D721Med (cell line): ENCODE results near the gene PTPN1.

ENCODE experiments used
- DNase-seq: peaks from one replicate; pipeline ENCODE4 v3.0.0; 2011; ENCODE audit warnings: low spot score; ENCODE audit not compliant: insufficient read length
- FAIRE-seq: peaks from 2 replicates; lab custom pipeline; 2011; peaks lifted over from hg19 to GRCh38; lab: Jason Lieb, UNC
- TF ChIP-seq, protein P1 (sequence below): IDR thresholded peaks from 2 replicates; pipeline ENCODE4 v1.5.1; 2012; ENCODE audit warnings: mild to moderate bottlenecking, control low read depth; ENCODE audit not compliant: insufficient read depth; ENCODE audit errors: missing control alignments

Gene PTPN1

DNA sequence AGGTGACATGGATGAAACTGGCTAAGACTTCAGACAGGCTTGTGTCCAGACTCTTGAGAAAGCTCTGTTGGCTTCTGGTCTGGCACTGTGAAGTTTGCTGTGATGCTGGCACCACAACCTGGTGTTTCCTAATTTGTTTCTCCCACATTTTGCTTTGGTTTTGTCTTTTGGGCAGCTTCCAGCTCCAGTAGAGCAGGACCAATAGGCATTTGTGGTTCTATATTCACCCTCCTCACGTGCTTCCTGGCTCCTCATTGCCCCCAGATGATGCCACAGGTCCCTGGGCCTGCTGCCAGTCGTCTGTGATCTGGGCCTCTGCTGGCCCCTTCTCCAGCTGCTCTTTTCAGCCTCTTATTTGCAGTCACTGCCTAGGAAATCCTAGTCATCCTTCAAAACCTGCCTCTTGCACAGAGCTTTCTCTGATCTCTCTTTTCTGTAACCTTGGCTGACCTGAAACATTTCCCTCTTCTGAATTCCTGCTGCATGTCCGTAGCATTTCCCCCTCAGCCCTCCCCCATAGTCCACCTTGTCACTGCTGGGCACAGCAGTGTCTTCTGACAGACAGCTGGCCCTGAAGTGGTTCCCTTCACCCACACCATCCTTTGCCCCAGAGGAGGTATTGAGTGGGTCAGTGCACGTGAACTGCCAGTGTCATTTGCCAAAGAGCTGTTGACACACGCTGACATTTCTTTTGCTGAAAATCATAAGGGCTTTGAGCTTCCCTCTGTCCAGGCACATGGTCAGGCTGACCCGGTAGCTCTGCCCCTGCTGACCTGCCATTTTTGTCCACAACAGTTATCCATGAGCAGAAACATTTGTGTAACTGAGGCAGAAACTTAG, 63.0 kb downstream of the PTPN1 start:
- FAIRE-seq (no peak), DNase-seq (no peak)
- TF ChIP-seq, protein P1, sequence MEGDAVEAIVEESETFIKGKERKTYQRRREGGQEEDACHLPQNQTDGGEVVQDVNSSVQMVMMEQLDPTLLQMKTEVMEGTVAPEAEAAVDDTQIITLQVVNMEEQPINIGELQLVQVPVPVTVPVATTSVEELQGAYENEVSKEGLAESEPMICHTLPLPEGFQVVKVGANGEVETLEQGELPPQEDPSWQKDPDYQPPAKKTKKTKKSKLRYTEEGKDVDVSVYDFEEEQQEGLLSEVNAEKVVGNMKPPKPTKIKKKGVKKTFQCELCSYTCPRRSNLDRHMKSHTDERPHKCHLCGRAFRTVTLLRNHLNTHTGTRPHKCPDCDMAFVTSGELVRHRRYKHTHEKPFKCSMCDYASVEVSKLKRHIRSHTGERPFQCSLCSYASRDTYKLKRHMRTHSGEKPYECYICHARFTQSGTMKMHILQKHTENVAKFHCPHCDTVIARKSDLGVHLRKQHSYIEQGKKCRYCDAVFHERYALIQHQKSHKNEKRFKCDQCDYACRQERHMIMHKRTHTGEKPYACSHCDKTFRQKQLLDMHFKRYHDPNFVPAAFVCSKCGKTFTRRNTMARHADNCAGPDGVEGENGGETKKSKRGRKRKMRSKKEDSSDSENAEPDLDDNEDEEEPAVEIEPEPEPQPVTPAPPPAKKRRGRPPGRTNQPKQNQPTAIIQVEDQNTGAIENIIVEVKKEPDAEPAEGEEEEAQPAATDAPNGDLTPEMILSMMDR = no peak

DNA sequence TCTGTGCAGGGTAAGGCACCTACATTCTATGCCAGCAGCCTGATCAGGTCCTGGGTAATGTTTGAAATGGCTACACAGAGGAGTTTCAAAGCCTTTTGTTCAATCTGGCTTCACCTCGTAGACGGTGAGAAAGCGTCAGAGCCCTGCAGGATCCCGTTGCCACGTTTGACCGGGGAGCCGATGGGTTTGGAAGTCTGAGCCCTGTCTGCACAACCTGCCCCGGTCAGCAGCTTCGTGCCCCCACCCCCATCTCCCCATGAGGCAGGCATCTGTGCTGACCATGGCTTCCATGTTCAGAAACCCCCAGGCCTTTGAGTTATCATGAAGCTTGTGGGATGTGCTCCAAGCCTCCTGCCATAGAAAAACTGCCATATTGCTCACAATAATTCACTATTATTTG, 63.9 kb downstream of the PTPN1 start:
- FAIRE-seq = no peak

GRCh38 chr20:50574586-50574985, 64.4 kb downstream of the PTPN1 start:
- no peak for DNase-seq
- no peak for FAIRE-seq
- TF ChIP-seq, protein P1 = no peak

More for the DNA sequence above, 63.9 kb downstream of the PTPN1 start:
- TF ChIP-seq, protein P1 = no peak
- DNase-seq = no peak

GRCh38 chr20:50575865-50576720, 65.9 kb downstream of the PTPN1 start:
- TF ChIP-seq, protein P1 = peak; percentile 71
- peak; percentile 73 for DNase-seq
- FAIRE-seq = no peak

- DNase-seq (no peak), FAIRE-seq (no peak)
- TF ChIP-seq, protein P1 = no peak
Measured at GRCh38 chr20:50577175-50578018, 67.2 kb downstream of the PTPN1 start.

DNA sequence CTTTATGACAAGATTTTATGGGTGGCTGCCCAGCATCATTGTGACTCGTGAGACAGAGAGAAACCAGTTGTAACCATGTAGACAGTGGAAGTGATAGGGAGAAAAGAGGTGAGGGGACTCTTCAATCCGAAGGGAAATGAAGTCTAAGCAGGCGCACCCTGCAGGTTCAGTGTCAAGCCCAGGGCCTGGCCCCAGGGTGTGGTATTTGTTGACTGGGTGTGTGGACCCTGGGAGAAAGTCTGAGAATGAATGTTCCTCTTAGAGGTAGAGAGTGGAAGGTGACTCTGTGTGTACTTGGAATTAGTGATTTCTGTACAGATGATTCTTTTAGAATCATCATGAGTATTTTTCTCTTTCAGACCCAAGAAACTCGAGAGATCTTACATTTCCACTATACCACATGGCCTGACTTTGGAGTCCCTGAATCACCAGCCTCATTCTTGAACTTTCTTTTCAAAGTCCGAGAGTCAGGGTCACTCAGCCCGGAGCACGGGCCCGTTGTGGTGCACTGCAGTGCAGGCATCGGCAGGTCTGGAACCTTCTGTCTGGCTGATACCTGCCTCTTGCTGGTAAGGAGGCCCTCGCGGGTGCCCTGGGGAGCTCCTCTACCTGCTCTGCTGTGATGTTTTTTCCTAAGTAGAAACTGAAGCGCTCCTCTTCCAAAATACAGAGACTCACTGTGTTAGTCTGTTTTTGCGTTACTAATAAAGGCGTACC, 68.0 kb downstream of the PTPN1 start:
- FAIRE-seq (no peak), DNase-seq (no peak)
- TF ChIP-seq, protein P1 = no peak
